Measurements from ENCODE around the gene BMPER. TPM values are rescaled to one million over a fixed set of nuclear protein-coding genes. Genes with fewer than 3 reads are reported as not detected.

Gene BMPER
- total RNA-seq, 3 donors from 2014 or later (not counting 1 experiment from before 2014, with no cell fraction given): 0.32 to 0.64 (median 0.50) TPM

DNA sequence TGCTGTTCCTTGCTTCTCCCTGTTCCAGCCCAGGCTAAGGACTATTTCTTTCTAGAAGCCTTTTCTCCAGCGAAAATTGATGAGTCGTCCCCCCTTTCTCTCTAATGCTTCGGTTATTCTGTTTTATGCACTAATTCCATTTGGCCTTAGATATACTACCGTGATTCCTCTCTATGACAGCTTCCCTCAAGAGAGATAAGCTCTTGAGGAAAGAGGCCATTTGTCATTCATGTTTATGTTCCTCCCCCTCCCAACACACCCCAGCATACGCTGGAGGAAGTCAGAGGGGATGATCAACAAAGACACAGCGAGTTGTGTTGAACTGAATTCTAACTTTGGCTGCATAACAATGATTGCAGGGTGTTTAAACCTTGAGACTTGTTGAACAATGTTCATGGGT is 198.8 kb downstream of the BMPER start:
- DNase-seq: no peak
- Histone ChIP-seq H3K27ac (ENCODE audit: low read length) (no peak overlapping the region), H3K9me3 (ENCODE audit: control insufficient read depth, insufficient read depth, low read length) (no peaks in the 10 kb centered on the region), H3K36me3 (ENCODE audit: control insufficient read depth, insufficient read depth, low read length) (no peaks in the 10 kb centered on the region), H3K4me3 (ENCODE audit: low read length) (no peak overlapping the region), H3K4me1 (ENCODE audit: control insufficient read depth, insufficient read depth, low read length) (no peaks in the 10 kb centered on the region), H3K27me3 (ENCODE audit: control insufficient read depth, insufficient read depth, low read length) (no peaks in the 10 kb centered on the region)
- 55% methylated on average over 6 of the region's 6 CpGs for WGBS (ENCODE audit: insufficient coverage)
- Mint-ChIP-seq H3K9me3 (peaks cover 6% of the 10 kb centered on the region in 2 donors), H3K27me3 (ENCODE audit: low read depth in 2 of 2) (peaks cover 0 to 2% of the 10 kb centered on the region in 2 donors), H3K36me3 (no peaks in the 10 kb centered on the region), H3K27ac (no peak overlapping the region), H3K4me3 (no peak overlapping the region), H3K4me1 (no peaks in the 10 kb centered on the region)
- TF ChIP-seq, protein P1, sequence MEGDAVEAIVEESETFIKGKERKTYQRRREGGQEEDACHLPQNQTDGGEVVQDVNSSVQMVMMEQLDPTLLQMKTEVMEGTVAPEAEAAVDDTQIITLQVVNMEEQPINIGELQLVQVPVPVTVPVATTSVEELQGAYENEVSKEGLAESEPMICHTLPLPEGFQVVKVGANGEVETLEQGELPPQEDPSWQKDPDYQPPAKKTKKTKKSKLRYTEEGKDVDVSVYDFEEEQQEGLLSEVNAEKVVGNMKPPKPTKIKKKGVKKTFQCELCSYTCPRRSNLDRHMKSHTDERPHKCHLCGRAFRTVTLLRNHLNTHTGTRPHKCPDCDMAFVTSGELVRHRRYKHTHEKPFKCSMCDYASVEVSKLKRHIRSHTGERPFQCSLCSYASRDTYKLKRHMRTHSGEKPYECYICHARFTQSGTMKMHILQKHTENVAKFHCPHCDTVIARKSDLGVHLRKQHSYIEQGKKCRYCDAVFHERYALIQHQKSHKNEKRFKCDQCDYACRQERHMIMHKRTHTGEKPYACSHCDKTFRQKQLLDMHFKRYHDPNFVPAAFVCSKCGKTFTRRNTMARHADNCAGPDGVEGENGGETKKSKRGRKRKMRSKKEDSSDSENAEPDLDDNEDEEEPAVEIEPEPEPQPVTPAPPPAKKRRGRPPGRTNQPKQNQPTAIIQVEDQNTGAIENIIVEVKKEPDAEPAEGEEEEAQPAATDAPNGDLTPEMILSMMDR (IDR thresholded peaks at IDR 0.05): no peak
- intact Hi-C loops (cut with micrococcal nuclease): no loop called here
- ATAC-seq: no peak

DNA sequence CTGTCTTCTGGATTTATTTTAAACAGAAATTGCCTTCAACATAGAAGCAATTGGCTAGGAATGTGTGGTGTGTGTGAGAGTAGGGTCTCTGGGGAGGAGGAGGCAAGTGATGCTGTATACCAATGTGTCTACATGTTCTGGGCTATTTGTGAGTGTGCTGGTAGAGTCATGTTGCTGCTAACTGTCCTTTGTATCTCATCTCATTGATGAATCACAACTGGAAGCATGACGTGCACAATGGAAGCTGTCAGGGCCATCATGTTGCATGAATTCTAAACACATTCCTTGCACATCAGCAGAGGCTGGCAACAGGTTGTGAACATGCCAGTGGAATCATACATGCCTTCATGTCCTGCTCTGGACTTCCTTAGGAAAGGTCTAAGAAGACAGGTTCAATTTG is 199.7 kb downstream of the BMPER start:
- no peak overlapping the region for H3K4me3 Mint-ChIP-seq
- H3K4me1 Mint-ChIP-seq: no peaks in the 10 kb centered on the region
- ATAC-seq (no peak), DNase-seq (no peak)
- peaks cover 0 to 2% of the 10 kb centered on the region in 2 donors for H3K27me3 Mint-ChIP-seq (ENCODE audit: low read depth in 2 of 2)
- H3K36me3 ChIP-seq (ENCODE audit: control insufficient read depth, insufficient read depth, low read length): no peaks in the 10 kb centered on the region
- H3K27ac Mint-ChIP-seq: no peak overlapping the region
- 100% methylated on average over 1 of the region's 1 CpG for WGBS (ENCODE audit: insufficient coverage)
- no peaks in the 10 kb centered on the region for H3K27me3 ChIP-seq (ENCODE audit: control insufficient read depth, insufficient read depth, low read length)
- peaks cover 6% of the 10 kb centered on the region in 2 donors for H3K9me3 Mint-ChIP-seq
- H3K27ac ChIP-seq (ENCODE audit: low read length): no peak overlapping the region
- H3K36me3 Mint-ChIP-seq: no peaks in the 10 kb centered on the region
- H3K4me1 ChIP-seq (ENCODE audit: control insufficient read depth, insufficient read depth, low read length): no peaks in the 10 kb centered on the region
- intact Hi-C loops (cut with micrococcal nuclease): no loop called here
- no peaks in the 10 kb centered on the region for H3K9me3 ChIP-seq (ENCODE audit: control insufficient read depth, insufficient read depth, low read length)
- no peak overlapping the region for H3K4me3 ChIP-seq (ENCODE audit: low read length)
- TF ChIP-seq, protein P1 (IDR thresholded peaks at IDR 0.05): no peak

DNA sequence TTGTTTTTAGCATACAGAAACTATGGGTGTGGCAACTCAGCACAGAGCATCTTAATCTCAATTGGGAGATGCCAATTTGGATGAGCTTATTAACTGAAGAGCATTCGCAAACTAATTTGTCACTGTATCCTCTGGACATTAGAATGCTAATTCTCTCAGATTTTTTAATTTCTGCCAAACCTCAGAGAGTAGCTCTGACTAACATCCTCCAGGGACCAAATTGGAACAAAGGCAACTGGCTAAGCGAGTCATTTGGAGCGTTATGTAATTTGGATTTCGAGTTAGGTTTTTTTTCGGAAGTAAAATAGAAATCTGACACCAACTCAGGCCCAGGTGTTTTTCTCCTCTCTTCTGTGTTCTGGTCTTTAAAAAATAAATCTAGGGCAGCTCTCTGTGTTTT is 201.9 kb downstream of the BMPER start:
- no peaks in the 10 kb centered on the region for H3K9me3 ChIP-seq (ENCODE audit: control insufficient read depth, insufficient read depth, low read length)
- WGBS (ENCODE audit: insufficient coverage): 90% methylated on average over 5 of the region's 5 CpGs
- Mint-ChIP-seq H3K27me3 (ENCODE audit: low read depth in 2 of 2) (peaks cover 0 to 4% of the 10 kb centered on the region in 2 donors), H3K36me3 (no peaks in the 10 kb centered on the region), H3K9me3 (peaks cover 7 to 8% of the 10 kb centered on the region in 2 donors), H3K4me1 (no peaks in the 10 kb centered on the region), H3K4me3 (no peak overlapping the region), H3K27ac (no peak overlapping the region)
- H3K27me3 ChIP-seq (ENCODE audit: control insufficient read depth, insufficient read depth, low read length): no peaks in the 10 kb centered on the region
- DNase-seq (no peak), ATAC-seq (no peak)
- no peak overlapping the region for H3K27ac ChIP-seq (ENCODE audit: low read length)
- H3K36me3 ChIP-seq (ENCODE audit: control insufficient read depth, insufficient read depth, low read length): no peaks in the 10 kb centered on the region
- intact Hi-C loops (cut with micrococcal nuclease): no loop called here
- TF ChIP-seq, protein P1 (IDR thresholded peaks at IDR 0.05): no peak
- no peak overlapping the region for H3K4me3 ChIP-seq (ENCODE audit: low read length)
- H3K4me1 ChIP-seq (ENCODE audit: control insufficient read depth, insufficient read depth, low read length): no peaks in the 10 kb centered on the region

DNA sequence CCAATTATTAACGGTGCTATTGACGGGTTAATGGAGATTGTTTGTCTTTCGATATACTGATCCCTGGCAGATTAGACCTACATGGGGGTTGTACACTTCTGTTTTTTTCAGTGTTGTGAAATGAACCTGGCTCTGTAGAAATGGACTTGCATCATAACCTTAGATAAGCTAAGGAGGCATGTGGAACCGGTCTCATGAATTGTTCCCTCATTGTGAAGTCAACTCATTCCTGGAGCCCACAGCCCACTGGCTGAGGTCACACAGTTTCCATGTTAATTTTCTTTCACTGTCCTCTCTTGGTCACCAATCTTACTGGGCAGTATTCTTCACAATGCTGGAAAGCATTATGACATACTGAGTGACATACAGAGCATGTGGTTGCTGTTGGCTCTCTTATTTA is 202.8 kb downstream of the BMPER start:
- Histone ChIP-seq H3K36me3 (ENCODE audit: control insufficient read depth, insufficient read depth, low read length) (no peaks in the 10 kb centered on the region), H3K4me3 (ENCODE audit: low read length) (no peak overlapping the region), H3K27me3 (ENCODE audit: control insufficient read depth, insufficient read depth, low read length) (no peaks in the 10 kb centered on the region), H3K27ac (ENCODE audit: low read length) (no peak overlapping the region), H3K9me3 (ENCODE audit: control insufficient read depth, insufficient read depth, low read length) (no peaks in the 10 kb centered on the region), H3K4me1 (ENCODE audit: control insufficient read depth, insufficient read depth, low read length) (no peaks in the 10 kb centered on the region)
- WGBS (ENCODE audit: insufficient coverage): 83% methylated on average over 4 of the region's 4 CpGs
- Mint-ChIP-seq H3K27me3 (ENCODE audit: low read depth in 2 of 2) (peaks cover 0 to 2% of the 10 kb centered on the region in 2 donors), H3K36me3 (no peaks in the 10 kb centered on the region), H3K27ac (no peak overlapping the region), H3K4me3 (no peak overlapping the region), H3K4me1 (no peaks in the 10 kb centered on the region), H3K9me3 (peaks cover 4 to 6% of the 10 kb centered on the region in 2 donors)
- DNase-seq (no peak), ATAC-seq (no peak)
- intact Hi-C loops (cut with micrococcal nuclease): no loop called here
- TF ChIP-seq, protein P1 (IDR thresholded peaks at IDR 0.05): no peak
